GM12801 (cell line): ENCODE data around the gene PHACTR2.

Source experiments
- CTCF ChIP-seq: IDR thresholded peaks from one replicate; pipeline ENCODE4 v1.5.1; 2011; ENCODE audit warnings: control low read depth; ENCODE audit not compliant: insufficient read length; ENCODE audit errors: extremely low read depth

The PHACTR2 gene

GRCh38 chr6:143757346-143757832 is 79.6 kb downstream of the PHACTR2 start:
- TF ChIP-seq CTCF: no peak

DNA sequence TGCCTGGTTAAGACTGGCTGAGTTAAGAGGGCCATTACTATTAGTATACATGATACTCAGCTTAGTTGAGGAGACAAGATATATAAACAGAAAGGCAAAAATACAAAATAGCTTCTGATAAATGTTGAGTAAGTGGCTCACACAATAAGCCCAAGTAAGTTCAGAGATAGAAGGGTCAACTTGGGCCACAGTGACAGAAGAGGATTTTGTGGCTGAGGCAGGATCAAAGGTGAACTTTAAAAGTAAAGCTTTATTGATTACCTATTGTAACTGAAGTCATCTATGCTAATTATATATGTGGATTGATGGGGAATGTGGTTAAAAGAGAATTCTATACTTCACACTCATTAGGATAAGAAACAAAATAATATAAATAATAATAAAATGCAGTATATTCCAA is 80.8 kb downstream of the PHACTR2 start:
- TF ChIP-seq CTCF: no peak

DNA sequence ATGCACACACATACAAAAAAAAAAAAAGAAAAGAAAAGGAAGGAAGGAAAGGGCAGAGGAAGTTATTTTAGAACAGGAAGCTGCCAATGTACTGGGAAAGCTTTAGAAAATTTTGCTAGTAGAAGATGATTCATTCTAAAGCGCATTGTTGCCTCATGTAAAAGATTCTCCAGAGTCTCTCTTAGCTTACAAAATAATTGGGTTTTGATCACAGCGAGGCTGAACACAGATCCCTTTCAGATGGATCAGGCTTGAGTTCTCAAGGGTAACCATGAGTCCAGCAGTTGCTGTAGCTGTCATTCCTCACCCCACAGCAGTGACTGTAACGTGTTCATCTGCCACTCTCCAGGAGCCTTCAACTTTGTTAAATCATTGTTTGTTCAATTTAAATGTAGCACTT is 81.9 kb downstream of the PHACTR2 start:
- TF ChIP-seq CTCF: no peak

DNA sequence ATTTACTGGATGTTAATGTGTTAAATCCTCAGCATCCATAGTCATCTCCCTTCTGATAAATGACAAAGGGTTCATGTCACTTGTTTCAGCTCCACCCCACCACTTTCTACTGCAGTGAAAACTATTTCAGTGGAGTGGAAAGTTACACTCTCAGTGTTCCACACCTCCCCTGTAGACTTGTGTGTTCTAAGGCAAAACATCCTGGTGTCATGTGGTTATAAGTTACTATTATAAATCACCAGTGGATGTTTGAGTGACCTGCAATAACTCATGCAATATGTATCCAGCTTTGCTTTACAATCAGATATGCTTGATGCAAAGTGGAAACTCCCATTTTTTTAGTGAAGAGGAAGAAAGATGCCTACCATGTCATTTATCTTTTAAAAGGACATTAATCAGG is 83.3 kb downstream of the PHACTR2 start:
- TF ChIP-seq CTCF: no peak

GRCh38 chr6:143762126-143762525 is 84.4 kb downstream of the PHACTR2 start:
- no peak for TF ChIP-seq CTCF

GRCh38 chr6:143765422-143766184 is 87.8 kb downstream of the PHACTR2 start:
- TF ChIP-seq CTCF: no peak

DNA sequence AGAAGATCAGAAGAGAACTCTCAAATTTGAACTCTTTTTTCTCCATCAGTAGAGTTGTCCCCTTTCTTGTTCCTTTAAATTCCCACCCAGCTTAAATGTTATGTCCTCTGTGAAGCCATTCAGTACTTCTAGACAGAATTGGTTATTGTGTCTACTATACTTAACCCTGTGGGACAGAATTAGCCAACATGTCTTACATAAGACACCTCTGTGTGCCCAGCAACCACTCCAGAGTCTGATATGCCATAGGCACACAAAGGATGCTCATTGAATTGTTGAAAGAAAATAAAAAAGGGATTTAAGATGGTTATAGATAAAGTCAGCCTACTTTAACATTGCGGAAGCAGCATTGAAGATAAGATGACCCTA is 88.4 kb downstream of the PHACTR2 start:
- TF ChIP-seq CTCF: no peak
